CMK (cell line): ENCODE results near the gene C12orf43.

ENCODE experiments used
- DNase-seq: peaks from one replicate; pipeline ENCODE4 v3.0.0-alpha.2; 2010; ENCODE audit warnings: low read depth

C12orf43 gene

DNA sequence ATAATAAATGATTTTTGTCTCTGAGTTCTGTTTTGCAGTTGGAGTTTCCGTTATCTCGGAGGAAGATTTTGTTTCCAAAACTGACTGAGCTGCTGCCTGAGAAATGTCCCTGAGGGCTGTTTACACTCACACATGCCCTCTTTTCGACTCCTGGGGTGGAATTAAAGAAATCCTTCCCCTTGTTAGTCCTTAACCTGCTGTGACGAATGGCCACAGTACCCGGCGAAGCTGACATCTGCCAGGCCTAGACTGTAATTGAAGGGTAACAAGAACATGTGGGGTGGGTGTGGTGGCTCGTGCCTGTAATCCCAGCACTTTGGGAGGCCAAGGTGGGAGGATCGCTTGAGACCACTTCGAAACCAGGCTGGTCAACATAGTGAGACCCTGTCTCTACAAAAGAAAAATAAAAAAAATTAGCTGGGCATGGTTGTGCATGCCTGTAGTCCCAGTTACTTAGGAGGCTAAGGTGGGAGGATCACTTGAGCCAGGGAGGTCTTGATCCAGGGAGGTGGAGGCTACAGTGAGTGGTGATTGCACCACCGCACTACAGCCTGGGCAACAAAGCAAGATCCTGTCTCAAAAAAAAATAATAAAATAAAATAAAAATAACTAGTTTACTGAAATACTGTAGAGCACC lies 14.4 kb upstream of the C12orf43 start:
- no peak for DNase-seq

DNA sequence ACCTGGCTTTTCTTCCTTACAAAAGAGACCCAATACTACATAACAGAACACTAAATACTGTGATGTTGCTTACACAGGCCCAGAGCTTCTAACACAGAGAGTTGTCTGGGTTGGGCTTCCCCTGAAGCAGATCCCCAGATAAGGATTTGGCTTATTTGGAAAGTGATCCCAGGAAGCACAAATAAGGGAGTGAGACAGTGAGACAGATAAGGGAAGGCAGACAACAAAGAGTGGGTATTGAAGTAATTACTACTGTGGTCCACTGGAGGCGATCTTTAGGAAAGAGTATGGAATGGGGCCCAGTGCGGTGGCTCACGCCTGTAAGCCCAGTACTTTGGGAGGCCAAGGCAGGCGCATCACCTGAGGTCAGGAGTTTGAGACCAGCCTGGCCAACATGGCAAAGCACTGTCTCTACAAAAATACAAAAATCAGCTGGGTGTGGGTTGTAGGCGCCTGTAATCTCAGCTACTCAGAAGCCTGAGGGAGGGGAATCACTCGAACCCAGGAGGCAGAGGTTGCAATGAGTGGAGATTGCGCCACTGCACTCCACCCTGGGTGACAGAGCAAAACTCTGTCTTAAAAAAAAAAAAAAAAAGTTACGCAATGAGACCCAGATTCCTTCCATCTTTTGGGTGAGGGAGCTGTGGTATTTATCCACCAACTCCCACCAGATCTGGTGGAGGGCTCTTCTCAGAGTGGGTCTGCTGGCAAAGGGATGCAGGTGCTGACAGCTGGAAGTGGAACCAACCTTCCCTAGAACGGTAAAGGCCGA lies 10.2 kb upstream of the C12orf43 start:
- no peak for DNase-seq

DNA sequence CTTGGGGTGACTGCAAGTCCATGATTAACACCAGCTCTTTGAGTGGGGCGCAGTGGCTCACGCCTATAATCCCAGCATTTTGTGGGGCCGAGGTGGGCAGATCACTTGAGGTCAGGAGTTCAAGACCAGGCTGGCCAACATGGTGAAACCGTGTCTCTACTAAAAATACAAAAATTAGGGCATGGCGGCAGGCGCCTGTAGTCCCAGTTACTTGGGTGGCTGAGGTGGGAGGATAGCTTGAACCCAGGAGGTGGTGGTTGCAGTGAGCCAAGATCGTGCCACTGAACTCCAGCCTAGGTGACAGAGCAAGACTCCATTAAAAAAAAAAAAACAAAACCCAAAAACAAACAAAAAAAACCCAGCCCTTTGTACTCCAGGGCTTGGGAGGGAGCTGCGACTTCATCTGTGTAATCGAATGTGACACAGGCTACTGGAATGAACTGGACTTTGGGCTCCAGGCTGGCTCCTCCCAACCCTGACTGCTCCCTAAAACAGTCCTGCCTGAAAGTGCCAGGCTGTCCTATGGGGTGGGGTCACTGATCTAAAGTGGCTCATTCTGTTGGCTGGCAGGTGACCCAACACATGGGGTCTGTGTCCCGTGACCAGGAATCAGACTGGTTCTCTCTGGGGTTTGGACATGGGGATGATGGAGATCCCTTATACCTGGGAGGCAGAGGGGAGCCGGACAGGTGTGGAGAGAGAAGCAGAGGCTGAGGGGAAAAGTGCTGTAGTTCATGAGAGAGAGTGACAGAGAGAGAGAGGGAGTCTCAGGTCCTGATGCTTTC lies 9.3 kb upstream of the C12orf43 start:
- DNase-seq = no peak

DNA sequence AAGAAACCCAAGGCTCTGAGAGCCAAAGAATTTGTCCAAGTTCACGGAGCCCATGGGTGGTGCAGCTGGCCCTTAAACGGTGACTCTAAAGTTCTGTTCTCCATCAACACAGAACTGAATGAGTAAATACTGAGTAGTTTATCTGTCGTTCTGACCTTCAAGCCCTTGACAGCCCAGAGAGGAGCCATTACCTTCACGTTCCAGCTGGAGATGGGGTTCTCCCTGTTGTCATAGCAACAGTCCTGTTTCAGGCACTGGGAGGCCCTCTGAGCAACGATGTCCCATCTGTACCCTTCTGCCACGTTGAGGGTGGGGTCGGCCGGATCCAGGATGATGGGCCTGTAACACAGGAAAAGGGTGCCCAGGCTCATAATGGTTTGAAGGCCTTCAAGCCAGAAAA lies 7.5 kb upstream of the C12orf43 start:
- DNase-seq = no peak

DNA sequence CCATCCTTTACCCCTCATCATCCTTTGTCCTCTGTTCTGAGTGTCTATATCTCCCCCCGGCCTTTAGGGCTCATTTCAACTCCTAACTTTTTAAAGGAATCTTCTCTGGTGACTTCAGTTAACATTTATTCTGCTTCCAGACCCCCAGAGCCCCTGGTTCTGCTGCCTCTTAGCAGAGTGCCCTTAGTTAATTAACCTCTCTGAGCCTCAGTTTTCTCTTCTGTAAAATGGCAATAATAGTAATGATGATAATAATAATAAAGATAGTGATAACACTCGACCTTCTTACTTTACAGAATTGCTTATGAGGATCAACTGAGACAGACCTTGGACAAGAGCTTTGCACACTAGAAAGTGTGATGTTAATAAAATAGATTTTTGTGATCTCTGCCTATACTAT lies 6.4 kb upstream of the C12orf43 start:
- no peak for DNase-seq

DNA sequence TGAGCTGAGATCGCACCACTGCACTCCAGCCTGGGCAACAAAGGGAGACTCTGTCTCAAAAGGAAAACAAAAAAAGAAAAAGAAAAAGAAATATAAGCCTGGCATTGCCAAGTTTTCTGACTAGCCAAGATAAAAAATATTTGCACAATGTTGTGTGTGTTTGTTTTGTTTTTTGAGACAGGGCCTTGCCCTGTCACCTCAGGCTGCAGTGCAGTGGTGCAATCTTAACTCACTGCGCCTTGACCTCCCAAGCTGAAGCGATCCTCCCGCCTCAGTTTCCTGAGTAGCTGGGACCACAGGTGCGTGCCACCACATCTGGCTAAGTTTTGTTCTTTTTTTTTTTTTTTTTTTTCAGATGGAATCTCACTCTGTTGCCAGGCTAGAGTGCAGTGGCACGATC lies 5.5 kb upstream of the C12orf43 start:
- no peak for DNase-seq

DNA sequence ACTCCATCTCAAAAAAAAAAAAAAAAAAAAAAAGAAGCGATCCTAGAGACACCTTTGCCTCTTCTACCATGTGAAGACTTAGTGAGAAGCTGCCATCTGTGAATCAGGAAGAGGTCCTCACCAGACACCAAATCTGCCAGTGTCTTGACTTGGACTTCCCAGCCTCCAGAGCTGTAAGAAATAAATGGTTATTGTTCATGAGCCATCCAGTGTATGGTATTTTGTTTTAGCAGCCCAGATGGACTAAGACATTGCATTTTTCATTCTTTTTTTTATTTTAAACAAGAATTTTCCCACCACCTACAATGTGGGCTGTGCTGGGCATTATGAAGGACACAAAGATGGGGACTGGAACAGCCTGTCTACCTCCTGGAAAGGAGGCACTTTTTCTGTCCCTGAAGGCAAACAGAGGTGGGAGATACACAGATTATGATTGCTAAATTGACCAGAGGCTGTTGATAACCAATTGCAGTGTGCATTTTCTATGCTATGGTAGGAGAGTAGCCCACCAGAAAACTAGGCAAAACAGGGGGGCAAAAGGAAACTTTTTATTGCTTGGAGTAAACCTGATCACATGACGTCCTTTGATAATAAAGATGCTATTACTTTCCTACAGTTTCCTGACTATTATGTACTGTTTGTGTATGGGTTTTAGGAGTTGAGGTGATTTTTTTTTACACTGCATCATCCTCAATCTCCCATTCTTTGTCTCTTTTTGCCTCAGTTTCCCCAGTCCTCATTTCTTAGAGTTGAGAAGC lies 2.8 kb upstream of the C12orf43 start:
- no peak for DNase-seq

DNA sequence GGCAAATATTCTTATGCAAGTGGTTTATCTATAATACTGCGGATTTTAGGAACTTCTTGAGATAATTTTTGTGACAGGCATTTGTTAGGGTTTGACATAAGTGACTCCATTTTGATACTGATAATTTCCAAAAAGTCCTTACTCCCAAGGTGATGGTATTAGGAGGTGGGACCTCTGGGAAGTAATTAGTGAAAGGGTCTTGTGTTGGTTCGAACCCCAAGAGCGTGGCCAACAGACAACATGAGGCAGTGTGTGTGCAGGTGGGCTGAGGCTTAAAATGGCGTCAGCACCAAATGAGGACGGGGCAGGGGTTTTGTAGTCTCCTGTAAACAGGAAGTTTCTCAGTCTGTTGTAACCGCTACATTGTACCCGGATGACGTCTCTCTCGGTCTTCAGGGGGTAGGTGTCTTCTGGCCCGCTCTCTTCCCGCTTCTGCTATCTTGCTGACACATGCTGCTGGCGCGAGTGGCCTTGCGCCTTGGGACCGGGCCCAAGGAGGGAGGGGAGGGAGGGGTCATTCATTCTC lies 1.7 kb upstream of the C12orf43 start:
- no peak for DNase-seq

DNA sequence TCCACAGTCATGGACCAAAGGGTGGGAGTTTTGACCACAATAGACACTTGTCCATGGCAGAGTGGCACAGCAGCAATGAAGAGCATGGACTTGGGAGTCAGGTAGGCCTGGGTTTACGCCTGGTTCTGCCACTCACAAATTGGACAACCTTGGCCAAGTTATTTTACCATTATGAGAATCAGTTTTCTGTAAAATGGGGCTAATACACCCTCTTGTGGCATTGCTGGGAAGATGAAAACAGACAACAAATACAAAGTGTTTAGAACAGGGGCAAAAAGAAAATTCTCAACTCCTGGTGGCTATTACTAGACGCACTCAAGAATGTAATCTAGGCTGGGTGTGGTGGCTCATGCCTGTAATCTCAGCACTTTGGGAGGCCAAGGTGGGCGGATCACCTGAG lies 2.6 kb downstream of the C12orf43 start:
- no peak for DNase-seq

DNA sequence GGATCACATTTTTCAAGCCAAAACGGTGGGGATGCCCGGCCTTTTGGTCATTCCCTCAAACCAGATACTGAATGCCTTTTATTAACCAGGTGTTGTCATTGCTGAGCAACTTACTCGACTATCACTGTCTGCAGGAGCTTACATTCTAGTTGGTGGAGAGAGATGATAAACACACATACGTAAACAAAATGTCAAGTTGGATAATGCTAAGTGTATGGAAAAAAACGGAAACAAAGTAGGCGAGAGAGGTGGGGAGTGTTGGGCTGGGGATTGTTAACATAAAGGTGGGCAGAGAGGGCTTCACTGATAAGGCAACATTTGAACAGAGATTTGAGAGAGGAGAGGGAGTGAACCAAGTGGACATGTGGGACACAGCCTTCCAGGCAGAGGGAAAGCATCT lies 4.5 kb downstream of the C12orf43 start:
- DNase-seq = no peak

DNA sequence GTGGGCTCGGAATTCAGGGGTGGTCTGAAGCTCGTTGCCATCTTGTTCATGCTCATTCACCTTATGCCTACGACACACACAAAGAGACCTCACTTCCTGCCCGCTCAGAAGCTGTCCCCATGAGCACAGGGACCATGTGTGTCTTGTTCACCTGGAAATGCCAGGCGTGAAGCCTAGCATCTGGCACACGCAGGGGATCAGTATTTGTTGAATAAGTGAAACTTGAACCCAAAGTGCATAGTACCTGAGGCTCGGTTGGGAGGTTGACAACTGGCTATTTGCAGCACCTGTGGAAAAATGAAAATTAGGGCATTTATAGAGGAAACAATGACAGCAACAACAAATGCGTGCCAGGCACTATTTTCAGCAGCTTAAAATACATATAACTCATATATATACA lies 5.4 kb downstream of the C12orf43 start:
- DNase-seq = no peak

DNA sequence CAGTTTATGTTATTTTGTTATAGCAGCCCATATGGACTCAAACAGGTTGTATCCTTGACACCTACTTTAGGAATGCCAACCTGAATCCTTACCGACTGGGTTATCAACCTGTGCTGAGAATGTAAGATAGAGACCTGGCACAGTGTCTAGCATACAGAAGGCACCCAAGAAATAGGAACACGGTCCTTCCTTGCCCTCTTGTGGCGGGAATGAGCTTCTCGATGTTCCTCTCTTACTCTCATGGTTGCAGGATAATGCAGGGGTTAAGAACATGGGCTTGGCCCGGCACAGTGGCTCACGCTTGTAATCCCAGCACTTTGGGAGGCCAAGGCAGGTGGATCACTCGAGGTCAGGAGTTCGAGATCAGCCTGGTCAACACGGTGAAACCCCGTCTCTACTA lies 6.5 kb downstream of the C12orf43 start:
- DNase-seq = no peak

DNA sequence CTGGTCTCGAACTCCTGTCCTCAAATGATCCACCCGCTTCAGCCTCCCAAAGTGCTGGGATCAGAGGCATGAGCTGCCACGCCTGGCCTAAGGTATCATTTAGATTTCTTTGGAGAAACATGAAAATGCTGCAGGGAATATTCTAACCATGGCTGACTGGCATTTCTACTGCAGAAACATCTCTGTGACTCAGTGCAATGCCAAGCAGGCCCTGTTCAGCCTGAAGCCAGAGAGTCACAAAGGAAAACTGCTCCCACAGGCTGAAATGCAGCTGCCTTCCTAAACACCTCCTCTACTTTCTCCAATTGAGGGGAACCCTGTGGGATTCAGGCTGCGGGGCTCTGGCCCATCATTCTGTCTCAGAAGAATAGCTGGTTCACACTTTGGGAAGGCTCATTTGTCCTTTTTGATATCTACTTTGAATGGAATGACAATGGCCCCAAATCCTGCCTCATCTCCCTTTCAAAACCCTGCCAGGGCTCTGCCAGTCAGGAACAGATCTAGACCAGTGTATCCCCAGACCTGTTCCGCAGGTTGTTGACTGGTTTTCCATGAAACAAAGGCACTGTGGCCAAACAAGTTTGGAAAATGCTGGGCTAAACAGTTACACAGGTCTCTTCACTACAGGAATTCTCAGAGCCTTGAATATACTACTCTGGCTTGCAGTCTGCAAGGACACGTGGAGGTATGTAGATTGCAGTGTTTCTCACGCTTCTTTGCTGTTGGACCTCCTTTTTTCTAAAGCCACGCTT lies 7.8 kb downstream of the C12orf43 start:
- no peak for DNase-seq

DNA sequence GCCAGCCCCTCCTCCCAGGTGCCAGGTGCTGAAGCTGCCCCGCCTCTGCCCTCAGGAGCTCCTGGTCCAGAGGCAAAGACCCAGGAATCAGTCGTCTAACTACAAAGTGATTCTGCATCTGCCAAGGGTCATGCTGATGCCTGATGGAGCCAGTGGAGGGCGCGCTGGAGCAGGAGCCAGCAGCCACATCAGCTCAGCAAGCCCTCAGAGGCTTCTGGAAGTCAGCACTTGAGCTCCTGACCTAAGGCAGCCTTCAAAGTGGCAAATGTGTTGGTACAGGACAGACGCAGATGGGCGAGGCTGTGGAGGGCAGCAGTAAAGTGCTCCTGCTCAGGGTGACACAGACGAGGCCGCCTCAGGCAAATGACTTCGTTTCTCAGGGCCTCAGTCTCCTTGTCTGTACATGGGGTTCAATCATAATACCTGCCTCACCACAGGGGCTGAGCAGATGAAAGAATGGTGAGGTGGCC lies 10.9 kb downstream of the C12orf43 start:
- no peak for DNase-seq

DNA sequence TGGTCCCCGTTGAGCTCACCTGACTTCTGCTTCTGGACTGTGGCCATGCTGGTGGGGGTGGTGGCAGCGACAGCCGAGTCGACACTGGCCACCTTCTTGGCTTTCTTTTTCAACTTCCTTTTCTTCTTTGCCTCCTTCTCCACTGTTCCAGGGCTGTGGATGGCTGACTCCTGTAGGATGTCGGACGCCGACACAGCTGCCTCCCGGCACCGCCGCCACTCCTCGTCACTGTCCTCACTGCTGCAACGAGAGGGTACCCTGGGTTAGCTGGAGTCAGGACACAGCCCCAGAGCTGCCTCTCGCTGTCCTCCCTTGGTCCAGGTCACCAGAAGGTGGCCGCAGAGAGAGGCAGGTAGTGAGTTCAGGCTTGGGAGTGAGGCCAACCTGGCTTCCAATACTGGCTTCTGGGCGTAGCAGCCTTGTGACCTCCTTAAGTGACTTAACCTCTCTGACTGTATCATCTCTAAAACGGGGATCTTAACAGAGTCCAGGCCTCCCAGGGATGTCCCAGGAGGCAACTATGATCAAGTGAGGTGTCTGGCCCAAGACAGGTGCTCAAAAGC lies 12.0 kb downstream of the C12orf43 start:
- DNase-seq = no peak

DNA sequence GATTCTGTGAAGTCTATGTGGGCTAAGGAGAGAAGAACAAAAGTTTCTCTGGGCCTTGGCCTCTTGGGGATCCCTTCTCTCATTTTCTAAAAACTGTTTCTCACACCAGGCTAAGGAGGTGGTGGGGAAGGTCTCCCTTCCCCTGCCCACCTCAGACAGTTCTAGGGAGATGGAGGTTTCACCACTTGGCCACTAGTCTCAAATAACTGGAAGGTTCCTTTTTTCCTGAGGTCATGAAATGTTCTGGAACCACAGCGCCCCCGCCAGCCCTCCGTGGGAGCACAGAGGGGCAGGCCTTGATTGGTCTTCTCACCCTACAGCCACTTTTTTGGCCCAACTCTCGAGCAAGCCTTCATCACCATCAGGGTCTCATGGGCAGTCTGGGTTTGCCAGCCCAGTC lies 12.6 kb downstream of the C12orf43 start:
- no peak for DNase-seq

DNA sequence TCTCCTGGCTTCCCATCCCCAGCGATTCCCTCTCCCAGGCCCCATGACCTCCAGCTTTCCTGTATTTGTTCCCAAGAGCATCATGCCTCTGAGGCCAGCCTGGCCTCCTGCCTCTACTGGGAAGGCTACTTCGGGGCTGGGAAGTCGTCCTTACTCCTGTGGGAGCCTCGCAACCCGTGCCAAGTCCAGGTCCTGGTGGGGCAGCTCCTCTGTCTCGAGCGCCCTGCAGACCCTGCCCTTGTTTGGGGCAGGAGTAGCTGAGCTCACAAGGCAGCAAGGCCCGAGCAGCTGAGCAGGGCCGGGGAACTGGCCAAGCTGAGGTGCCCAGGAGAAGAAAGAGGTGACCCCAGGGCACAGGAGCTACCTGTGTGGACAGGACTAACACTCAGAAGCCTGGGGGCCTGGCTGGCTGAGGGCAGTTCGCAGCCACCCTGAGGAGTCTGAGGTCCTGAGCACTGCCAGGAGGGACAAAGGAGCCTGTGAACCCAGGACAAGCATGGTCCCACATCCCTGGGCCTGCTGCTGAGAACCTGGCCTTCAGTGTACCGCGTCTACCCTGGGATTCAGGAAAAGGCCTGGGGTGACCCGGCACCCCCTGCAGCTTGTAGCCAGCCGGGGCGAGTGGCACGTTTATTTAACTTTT lies 14.3 kb downstream of the C12orf43 start:
- no peak for DNase-seq

DNA sequence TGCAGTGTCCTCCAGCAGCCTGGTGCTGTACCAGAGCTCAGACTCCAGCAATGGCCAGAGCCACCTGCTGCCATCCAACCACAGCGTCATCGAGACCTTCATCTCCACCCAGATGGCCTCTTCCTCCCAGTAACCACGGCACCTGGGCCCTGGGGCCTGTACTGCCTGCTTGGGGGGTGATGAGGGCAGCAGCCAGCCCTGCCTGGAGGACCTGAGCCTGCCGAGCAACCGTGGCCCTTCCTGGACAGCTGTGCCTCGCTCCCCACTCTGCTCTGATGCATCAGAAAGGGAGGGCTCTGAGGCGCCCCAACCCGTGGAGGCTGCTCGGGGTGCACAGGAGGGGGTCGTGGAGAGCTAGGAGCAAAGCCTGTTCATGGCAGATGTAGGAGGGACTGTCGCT lies 15.2 kb downstream of the C12orf43 start:
- no peak for DNase-seq

DNA sequence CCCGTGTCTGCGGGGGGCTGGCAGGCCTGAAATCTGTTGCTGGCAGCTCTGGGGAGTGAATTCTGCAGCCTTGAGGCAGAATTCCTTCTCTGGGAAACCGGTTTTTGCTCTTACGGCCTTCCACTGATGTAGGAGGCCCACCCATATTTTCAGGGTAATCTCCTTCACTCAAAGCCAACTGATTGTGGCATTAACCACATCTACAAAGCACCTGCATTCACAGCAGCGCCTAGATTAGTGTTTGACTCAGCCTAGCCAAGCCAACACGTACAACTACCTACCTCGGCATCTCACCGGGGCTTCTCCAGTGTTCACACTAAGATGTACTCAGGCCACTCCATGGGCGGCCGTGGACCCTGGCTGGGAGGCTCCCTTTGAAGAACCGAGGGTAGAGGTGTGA lies 15.8 kb downstream of the C12orf43 start:
- DNase-seq = no peak
